Lower leg skin (tissue), 3 donors: ENCODE data around the gene F13B.

ENCODE experiments used
- POLR2A ChIP-seq, 2 donors: fragments of 450-650 bp; IDR thresholded peaks; one replicate each; pipeline ENCODE4 v1.6.1; 2016 to 2017; ENCODE audit warnings: antibody characterized with exemption in 2 of 2, mild to moderate bottlenecking in 1 of 2, moderate library complexity in 1 of 2
- TF ChIP-seq, protein P1 (sequence below), 3 donors: fragments of 450-650 bp; IDR thresholded peaks; one replicate each; pipeline ENCODE4 v1.5.1; 2016; ENCODE audit warnings: antibody characterized with exemption in 3 of 3, mild to moderate bottlenecking in 3 of 3, moderate library complexity in 2 of 3

DNA sequence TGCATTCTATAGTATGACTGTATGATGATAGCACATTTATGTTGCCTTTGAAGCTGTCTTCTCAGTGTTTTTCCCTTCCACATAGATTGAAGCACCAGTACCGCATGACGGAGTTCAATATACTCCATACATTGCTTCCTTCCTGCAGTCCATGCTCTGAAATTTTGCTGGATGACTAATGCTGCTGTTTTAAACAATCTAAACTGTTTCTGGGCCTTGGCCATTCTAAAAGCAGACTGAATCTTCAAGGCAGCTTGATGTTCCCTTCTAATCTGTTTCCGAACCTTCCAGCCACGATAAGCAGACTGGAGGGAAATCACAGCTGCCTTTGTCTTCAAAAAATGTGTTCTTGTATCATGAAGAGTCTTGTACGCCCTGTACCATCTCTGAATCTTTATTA lies 36.2 kb upstream of the F13B start:
- TF ChIP-seq, protein P1, sequence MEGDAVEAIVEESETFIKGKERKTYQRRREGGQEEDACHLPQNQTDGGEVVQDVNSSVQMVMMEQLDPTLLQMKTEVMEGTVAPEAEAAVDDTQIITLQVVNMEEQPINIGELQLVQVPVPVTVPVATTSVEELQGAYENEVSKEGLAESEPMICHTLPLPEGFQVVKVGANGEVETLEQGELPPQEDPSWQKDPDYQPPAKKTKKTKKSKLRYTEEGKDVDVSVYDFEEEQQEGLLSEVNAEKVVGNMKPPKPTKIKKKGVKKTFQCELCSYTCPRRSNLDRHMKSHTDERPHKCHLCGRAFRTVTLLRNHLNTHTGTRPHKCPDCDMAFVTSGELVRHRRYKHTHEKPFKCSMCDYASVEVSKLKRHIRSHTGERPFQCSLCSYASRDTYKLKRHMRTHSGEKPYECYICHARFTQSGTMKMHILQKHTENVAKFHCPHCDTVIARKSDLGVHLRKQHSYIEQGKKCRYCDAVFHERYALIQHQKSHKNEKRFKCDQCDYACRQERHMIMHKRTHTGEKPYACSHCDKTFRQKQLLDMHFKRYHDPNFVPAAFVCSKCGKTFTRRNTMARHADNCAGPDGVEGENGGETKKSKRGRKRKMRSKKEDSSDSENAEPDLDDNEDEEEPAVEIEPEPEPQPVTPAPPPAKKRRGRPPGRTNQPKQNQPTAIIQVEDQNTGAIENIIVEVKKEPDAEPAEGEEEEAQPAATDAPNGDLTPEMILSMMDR (IDR thresholded peaks at IDR 0.05), result no peak
- no peak for TF ChIP-seq POLR2A (IDR thresholded peaks at IDR 0.05)
